Embryonic facial prominence (tissue), 1 donor: ENCODE results near the gene BTD.

Experiments
- DNase-seq: peaks from one replicate; pipeline ENCODE4 v3.0.0-alpha.2; 2016; ENCODE audit errors: extremely low spot score

Gene BTD

DNA sequence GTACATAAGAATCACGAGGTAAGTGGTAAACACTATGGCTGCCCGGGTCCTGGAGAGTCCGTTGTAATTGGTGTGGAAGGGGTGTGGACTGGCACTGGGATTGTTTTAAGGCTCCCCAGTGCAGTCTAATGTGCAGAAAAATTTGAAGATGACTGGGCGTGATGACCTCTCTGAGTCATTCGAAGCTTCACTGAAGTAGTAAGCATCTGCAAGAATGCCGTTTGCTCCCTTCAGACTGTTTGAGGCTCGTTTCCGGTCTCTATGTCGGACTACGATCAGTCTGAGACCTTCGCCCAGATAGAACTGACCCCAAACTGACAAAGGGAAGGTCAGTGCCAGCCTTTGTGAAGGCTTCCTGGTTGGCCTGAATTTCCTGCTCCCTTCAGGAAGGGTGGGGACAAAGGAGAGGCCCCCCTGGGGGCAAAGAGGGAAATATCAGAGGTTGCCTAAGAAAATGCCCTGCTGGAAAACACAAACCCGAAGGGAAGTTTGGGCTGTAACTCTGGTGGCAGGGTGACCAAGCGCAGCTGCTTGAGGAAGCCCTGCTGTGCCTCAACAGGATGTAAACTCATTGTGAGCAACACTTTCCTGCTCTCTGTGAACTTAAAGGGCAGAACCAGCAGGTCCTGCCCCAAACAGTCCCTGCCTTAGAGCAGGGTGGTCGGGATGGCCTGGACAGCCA is 34.6 kb downstream of the BTD start:
- no peak for DNase-seq

DNA sequence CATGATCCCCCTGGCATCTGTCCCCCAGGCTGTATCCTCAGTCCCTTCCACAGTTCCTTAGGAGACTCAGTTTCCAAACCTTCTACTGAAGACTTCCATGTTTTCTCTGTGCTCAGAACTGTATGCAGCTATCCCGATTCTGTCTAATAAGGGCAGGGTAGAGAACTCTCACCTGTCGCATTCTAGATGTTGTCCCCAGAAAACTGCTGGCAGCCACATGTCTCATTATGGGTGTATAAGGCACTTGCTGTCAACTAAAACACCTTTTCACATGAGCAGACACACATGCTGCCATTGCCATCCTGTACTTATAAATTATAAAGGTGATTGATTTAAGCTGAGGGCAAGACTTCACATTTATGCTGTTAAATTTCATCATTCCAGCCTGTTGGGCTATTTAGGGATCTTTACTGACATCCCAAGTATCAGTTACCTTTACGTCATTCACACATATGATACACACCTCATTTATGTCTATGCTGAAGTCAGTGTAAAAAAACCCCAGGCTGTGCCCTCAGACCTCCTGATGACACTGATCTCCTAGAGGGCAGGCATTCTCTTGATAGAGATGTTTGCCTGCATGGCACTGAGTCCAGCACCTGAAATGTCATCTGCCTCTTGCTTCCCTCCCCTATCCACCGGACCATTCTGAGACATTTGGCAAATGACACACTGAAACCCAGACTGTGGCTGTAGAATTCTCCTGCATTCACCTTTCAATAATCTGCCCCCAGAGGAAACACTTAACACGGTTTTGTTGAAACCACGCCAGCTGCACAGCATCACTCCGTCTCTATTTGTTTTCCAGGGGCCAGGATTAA is 35.8 kb downstream of the BTD start:
- DNase-seq = no peak

DNA sequence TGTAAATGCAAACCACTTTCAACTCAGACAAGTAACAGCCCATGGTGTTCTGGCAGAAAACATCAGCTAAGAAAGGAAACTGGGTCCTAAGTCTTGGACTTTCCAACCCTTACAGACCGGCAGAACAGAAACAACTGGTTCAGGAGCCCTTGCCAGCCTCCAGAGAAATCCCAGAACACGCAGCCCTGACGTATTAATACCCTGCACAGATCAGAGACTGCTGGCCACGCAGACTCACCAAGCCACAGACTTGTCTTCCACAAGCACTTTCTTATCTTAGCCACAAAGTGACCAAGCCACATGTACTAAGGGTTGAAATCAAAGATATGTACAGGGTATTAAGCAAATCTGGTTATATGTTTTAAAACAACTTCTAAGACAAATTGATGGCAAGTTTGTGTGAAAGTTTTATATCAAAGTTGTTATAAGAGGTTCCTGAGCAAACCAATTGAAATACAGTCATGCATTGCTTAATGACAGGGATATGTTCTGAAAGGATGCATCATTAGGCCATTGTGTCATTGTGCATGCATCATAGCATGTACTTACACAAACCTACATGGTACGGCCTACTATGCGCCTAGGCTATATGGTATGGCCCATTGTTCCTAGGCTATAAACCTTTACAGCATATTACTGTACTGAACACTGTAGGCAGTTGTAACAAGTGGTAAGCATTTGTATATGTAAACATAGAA is 36.8 kb downstream of the BTD start:
- no peak for DNase-seq

DNA sequence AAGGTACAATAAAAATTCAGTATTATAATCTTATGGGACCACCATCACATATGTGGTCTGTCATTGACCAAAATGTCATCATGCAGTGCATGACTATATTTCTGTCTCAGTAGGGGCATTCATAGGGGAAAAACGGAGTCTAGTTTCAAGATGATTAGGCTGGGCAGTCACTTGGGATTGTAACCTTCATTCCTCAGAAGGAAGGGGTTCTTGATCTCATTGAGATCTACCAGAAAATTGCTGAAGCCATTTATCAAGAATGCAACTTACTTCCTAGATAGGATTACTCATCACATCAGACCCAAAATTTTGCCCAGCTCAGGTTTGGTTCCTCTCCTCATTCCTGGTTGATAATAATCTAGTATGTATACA is 37.3 kb downstream of the BTD start:
- DNase-seq = no peak

DNA sequence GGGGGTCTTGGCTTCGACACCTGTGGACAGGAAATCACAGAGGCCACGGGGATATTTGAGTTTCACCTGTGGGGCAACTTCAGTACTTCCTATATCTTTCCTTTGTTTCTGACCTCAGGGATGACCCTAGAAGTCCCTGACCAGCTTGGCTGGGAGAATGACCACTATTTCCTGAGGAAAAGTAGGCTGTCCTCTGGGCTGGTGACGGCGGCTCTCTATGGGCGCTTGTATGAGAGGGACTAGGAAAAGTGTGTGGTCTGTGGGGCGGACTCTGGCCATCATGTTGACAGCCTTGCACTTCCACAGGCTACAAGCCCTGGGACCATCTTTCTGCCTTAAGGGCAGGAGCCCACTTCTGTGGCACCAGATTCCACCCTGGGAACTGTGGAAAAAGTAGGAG is 43.7 kb downstream of the BTD start:
- DNase-seq = no peak

DNA sequence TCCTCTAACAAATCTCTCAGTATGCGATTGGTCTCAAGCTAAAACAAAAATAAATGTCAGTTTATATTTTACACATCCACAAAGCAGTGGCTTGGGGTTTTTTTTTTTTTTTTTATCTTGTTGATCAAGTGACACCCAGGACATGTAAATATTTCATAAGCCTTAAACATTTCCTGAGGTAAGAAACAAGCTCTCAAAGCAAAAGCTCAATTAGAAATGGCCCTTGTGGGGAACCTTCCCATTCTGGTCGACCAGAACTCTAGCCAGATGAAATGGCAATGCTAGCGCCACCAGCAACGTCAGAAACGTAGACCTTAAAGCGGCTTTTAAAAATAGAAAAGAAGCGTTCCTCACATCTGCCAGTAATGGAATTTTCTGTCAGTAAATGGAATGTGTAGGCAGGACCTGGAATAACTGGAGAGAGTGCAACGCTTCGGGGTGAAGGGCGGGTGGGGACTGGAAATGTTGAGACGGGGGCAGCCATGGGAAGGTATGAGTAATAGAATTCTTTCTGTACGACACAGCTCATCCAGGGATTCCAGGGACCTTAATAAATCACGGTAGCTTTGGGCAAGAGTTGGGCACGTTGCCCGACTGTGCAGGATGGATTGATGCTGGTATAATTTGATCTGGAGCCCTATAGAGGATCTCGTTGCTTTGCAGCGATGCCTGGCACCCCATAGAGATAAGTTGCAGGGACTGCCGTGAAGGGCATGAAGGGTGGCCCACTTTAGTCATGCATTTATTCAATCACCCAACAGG is 44.4 kb downstream of the BTD start:
- no peak for DNase-seq

DNA sequence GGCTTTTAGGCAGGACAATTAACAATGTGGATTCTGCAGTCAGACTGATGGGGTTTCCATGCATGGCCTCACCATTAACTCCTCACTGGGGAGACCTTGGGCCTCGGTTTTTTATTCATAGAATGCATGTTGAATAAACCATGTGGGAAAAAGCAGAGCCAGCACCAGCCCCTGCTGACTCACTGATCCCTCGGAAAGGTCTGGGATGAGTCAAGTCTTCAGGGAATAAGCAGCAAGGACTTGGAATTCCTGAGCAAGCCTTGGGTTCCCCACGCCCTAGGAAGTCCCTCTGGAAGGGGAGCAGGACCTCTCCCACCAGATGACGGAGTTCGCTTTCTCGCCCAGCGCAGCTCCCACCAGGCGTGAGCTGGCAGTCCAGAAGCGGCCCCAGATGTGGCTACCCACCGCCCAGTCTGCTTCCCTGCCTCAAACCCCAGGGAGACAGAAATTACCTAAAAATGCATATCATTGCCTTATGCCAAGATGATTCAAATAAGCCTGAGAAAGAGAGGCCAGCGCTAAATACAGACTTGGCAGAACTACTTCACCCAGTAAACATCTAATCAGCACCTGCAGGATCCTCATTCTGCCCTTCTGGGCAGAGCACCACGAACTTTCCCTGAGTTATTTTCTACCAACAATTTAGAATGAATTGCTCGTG is 45.4 kb downstream of the BTD start:
- DNase-seq = no peak

DNA sequence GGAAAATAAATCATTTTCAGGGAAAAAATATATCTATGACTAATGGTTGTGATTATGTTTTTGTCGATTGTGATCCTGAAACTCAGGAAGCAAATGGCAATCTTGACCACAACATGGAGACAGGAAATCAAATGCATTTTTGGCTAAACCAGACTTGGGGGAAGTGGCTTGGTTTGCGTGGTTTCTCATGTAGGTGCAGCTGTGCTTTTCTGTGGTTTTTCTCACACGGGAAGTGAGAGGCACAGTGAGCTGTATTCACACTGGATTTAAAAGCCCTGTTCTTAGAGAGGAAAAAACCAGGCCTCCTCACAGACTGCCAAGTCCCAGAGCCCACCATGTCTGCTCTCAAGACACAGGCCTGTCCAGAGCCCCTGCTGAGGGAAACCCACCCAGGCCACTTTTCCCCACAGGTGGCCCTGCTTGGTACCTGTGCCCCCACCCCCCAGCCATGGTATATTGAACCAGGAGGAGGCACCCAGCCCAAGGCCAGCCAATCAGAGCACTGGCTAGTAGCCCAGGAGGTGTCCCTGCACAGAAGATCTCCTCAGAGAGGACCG is 46.1 kb downstream of the BTD start:
- peak; percentile 25 for DNase-seq

DNA sequence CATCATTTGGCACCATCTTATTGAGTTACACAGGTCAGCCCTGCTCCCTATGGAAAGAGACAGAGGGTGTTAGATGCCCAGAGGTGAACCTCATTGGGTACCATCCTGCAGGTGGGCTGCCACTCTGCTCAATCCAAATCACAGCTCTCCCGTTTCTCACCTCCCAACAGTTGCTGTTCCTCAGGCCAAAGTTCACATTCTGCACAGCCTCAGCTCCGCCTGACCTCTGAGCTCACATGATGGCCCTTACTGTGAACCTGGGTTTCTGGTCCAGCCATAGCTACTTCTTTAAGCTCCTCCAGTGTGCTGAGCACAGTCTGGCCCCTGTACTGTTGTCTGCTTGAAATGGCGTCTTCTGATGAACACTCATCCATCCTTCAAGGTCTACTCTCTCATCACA is 47.8 kb downstream of the BTD start:
- no peak for DNase-seq

DNA sequence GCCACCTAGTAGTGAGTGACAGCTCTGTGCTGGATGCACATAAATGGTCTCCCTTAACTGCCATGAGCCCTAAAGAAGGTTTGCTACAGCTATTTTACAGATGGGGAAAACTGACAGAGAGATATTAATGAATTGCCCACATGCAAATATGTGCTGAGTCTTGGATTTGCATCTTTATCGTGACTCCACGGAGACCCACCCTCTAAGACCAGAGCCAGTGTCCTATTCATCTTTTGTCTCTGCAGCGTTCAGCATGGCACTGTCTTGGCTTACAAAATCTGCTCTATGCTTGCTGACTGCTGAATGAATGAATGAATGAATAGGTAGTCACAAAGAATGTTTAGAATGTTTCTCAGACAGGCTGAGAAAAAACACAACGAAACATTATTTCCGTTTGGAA is 48.3 kb downstream of the BTD start:
- DNase-seq = no peak

DNA sequence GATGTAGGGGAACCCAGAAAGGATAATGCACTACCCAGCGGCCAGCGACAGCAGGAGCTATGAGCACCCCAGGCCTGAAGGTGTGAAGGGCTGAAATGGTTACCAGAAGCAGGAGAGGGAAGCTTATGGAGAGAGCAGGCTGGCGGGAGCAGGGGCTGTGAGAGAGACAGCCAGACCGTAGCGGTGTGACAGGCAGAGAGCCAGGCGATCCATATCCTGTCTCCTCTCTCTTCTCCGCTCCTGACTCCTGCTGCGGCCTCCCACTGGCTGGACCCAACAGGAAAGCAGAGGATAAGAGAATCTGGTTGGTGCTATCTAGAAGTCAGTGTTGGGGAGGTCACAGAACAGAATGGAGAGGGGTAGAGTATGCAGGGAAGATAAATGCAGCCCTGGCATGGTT is 49.9 kb downstream of the BTD start:
- no peak for DNase-seq

DNA sequence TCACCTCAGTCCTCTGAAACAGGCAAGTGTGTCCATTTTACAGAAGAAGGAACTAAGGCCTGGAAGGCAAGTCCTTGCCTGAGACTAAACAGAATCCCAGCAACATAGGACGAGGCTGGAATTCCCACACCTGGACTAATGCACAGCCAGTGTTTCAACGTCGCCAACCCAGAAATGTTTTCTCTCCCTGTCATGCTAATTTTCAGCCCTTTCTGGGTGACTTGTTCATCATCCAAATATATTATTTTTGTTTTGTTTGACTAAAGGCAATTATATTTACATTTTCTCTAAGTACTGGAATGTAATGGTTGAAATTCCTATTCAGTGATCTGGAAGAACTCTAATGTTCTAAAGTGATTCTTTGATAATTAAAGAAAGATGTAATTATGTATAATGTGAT is 51.8 kb downstream of the BTD start:
- DNase-seq = no peak

DNA sequence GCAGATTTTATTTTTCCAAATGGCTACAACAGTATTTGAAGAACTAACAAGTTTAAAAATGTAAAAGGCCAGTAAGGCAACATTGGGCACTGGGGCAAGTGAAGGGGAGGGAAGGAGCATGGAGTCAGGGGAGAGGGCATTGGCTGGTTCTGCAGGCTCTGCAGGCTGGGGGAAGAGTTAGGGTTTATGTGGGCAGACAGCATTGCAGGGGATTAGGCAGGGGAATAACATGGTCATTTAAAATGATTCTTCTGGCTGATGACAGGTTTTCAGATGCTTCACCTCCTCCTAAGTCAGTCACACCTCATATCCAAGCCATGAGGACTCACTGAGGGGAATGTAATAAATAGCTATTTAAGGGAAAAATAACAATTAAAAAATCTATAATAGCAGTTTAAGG is 52.6 kb downstream of the BTD start:
- no peak for DNase-seq

DNA sequence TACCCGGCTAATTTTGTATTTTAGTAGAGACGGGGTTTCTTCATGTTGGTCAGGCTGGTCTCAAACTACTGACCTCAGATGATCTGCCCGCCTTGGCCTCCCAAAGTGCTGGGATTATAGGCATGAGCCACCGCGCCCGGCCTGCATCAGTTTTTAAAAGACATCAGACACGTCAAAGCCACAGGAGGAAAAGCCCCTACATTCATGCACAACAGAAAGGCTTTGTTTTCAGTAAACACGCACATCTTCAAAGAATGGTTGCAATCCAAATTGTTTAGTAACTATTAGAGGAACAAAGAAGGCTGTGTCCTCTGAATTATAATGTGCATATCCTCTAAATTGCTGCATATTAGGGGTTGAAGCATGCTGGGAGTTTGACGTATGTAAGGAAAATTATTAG is 53.3 kb downstream of the BTD start:
- no peak for DNase-seq

DNA sequence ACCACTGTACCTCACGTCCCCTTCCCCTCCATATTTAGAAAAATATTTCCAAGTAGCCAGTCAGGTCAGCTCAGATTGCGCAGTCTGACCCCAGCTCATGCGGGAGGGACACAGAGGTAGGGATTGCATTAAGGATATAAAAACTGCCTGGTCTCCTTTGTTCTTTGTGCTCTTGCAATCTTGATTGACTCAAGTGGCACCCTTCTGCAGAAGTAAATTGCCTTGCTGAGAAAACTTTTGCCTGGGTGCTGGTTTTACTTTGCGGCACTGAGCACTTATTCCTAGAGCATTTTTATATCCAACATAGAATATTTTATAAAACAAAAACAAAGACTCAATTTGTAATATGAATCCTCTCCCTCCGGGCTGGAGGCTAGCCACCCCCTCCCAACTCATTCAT is 54.8 kb downstream of the BTD start:
- DNase-seq = no peak

DNA sequence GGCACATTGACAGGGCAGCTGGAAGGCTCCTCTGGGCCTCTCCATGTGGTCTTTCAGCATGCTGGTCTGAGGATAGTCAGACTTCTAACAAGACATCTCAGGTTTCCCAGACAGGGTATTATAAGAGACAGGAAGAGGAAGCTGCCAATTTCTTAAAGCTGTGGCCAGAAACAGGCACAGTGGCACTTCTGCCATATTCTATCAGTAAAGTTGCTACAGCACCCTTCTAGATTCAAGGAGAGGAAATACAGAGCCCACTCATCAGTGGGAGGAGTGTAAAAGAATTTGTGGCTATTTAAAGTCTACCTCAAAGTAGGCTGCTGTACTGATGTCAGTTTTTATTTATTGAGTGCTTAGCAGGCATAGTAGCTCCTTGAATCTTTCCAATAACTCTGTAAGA is 55.5 kb downstream of the BTD start:
- no peak for DNase-seq

DNA sequence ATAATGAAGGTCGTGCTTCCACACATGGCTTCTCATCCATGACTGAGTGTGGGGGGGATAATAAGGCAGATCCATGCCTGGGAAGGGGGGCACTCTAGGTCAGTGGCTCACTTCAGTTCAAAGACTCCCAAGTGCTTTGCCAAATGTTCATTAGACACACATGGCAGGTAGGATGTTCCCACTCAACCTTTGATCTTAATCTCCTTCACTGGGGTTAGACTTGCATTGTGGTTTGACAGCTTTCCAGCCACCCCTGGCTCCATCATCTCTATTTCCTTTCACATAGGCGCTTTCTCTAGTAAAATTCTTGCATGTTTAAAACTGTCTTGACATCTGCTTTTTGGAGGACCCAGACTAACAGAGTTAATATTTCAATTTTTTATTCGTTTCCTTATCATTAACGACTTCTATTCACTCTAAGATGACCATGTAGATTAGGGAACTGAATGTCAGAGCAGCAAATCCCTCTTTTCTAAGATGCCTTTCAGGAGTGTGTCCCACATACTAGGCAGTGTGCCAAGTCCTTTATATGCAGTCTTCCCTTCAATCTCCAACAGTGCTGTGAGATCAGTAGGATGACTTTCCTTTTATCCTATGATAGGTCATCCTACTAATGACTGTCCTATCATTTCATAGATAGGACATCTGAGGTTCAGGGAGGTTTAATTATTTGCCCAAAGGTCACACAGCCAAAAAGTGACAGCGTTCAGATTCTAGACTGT is 57.9 kb downstream of the BTD start:
- DNase-seq = no peak

DNA sequence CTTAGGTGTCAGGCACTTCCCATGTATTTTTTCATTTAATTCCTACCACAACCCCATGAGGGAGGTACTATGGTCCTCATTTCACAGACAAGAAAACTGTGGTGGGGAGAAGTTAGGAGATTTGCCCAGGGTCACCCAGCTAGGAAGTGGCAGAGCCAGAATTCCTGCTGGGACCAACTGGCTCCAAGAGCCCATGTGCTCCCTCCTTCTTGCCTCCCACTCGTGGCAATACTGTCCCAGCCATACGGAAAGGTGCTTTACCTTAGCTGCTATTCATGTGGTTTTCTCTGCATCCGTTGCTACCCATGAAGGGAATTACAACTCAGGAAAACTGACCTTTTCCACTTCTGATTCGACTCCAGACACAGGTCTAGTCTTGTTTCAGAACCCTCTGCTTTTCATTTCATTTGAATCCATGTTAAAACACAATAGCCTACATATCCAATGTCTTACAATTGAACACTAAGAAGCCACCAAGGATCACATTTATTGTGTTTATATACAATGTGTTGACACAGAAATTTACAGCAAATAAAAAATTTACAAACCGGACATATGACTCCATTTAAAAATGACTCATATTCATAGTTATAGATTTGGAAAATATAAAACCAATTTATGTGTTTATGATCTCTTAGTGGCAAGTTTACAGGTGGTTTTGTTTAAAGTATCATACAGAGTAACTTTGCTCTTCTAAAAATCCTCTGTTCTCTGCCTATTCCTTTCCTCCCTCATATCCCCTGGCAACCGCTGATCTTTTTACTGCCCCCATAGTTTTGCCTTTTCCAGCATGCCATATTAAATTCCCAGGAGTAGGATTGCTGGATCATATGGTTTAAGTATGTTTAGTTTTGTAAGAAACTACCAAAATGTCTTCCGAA is 58.8 kb downstream of the BTD start:
- DNase-seq = no peak

DNA sequence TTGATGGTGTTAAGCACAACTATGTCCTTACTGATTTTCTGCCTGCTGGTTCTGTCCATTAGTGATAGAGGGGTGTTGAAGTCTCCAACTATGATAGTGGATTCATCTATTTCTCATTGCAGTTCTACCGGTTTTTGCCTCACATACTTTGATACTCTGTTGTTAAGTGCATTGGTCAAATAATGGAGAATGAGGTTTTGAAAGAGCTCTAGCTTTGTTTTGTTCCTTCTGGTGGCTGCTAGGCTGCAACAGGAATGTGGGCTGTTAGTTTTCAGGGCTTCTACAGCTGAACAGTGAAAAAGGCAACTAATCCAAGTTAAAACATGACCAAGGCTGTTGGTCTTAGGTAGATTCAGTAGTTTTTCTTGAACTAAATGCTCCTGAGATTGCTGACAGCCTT is 62.6 kb downstream of the BTD start:
- DNase-seq = no peak
